ENCODE results near the gene SND1. TPM values are rescaled to one million over a fixed set of nuclear protein-coding genes. Genes with fewer than 3 reads are reported as not detected.

Gene SND1
- total RNA-seq, 1 donor from 2014 or later, result 201 TPM

GRCh38 chr7:127730658-127731276, 78.8 kb downstream of the SND1 start:
- DNase-seq (ENCODE audit: low read depth), result no peak

GRCh38 chr7:127731431-127732080, 79.6 kb downstream of the SND1 start:
- DNase-seq (ENCODE audit: low read depth), result no peak

GRCh38 chr7:127732306-127732705, 80.3 kb downstream of the SND1 start:
- no peak for DNase-seq (ENCODE audit: low read depth)

- DNase-seq (ENCODE audit: low read depth), result no peak
Measured at GRCh38 chr7:127733986-127734385, 82.0 kb downstream of the SND1 start.

GRCh38 chr7:127736511-127736910, 84.5 kb downstream of the SND1 start:
- no peak for DNase-seq (ENCODE audit: low read depth)

GRCh38 chr7:127738859-127739258, 86.9 kb downstream of the SND1 start:
- no peak for DNase-seq (ENCODE audit: low read depth)

GRCh38 chr7:127741764-127742375, 89.9 kb downstream of the SND1 start:
- DNase-seq (ENCODE audit: low read depth), result no peak

GRCh38 chr7:127745445-127745844, 93.5 kb downstream of the SND1 start:
- DNase-seq (ENCODE audit: low read depth), result peak; percentile 12

- peak; percentile 54 for DNase-seq (ENCODE audit: low read depth)
Measured at GRCh38 chr7:127751062-127751461, 99.1 kb downstream of the SND1 start.

GRCh38 chr7:127751490-127752448, 99.8 kb downstream of the SND1 start:
- peak; percentile 83 for DNase-seq (ENCODE audit: low read depth)

GRCh38 chr7:127752829-127753228, 100.8 kb downstream of the SND1 start:
- no peak for DNase-seq (ENCODE audit: low read depth)

- no peak for DNase-seq (ENCODE audit: low read depth)
Measured at GRCh38 chr7:127754457-127754856, 102.5 kb downstream of the SND1 start.

GRCh38 chr7:127755521-127755920, 103.5 kb downstream of the SND1 start:
- no peak for DNase-seq (ENCODE audit: low read depth)

GRCh38 chr7:127755965-127756364, 104.0 kb downstream of the SND1 start:
- DNase-seq (ENCODE audit: low read depth), result no peak

GRCh38 chr7:127758105-127758504, 106.1 kb downstream of the SND1 start:
- peak; percentile 18 for DNase-seq (ENCODE audit: low read depth)

- no peak for DNase-seq (ENCODE audit: low read depth)
Measured at GRCh38 chr7:127758845-127759244, 106.9 kb downstream of the SND1 start.

- DNase-seq (ENCODE audit: low read depth), result peak; percentile 69
Measured at GRCh38 chr7:127759945-127760421, 108.0 kb downstream of the SND1 start.

- DNase-seq (ENCODE audit: low read depth), result peak; percentile 31
Measured at GRCh38 chr7:127760436-127761031, 108.5 kb downstream of the SND1 start.

GRCh38 chr7:127761196-127761595, 109.2 kb downstream of the SND1 start:
- DNase-seq (ENCODE audit: low read depth), result no peak

- DNase-seq (ENCODE audit: low read depth), result no peak
Measured at GRCh38 chr7:127764681-127765080, 112.7 kb downstream of the SND1 start.

GRCh38 chr7:127765150-127765549, 113.2 kb downstream of the SND1 start:
- DNase-seq (ENCODE audit: low read depth), result no peak
